ENCODE measurements around the gene CCR5.
"Not testable (repeated sequence)": the region's sequence is repeated elsewhere in the genome, so short reads cannot be mapped to it uniquely, and the experiment has no call there.

The CCR5 gene

GRCh38 chr3:46389306-46389705 lies 18.6 kb downstream of the CCR5 start:
- H3K27ac Mint-ChIP-seq: no peak overlapping the region
- peaks cover 14% of the 10 kb centered on the region for H3K4me1 Mint-ChIP-seq
- no peak for DNase-seq (ENCODE audit: low spot score in 2 of 2)
- no peaks in the 10 kb centered on the region for H3K9me3 Mint-ChIP-seq
- no peaks in the 10 kb centered on the region for H3K36me3 Mint-ChIP-seq
- ATAC-seq: no peak
- H3K4me3 Mint-ChIP-seq: no peak overlapping the region

- not testable (repeated sequence) for H3K27ac Mint-ChIP-seq; DNase-seq (ENCODE audit: low spot score in 2 of 2); H3K36me3 Mint-ChIP-seq; ATAC-seq; H3K4me3 Mint-ChIP-seq; H3K9me3 Mint-ChIP-seq
- peaks cover 21% of the 10 kb centered on the region for H3K4me1 Mint-ChIP-seq
Measured at GRCh38 chr3:46391526-46391925, 20.8 kb downstream of the CCR5 start.

GRCh38 chr3:46393011-46393410 lies 22.3 kb downstream of the CCR5 start:
- H3K4me3 Mint-ChIP-seq: no peak overlapping the region

GRCh38 chr3:46393554-46394434 lies 23.0 kb downstream of the CCR5 start:
- H3K4me1 Mint-ChIP-seq: peaks cover 26% of the 10 kb centered on the region
- no peaks in the 10 kb centered on the region for H3K9me3 Mint-ChIP-seq
- no peak overlapping the region for H3K27ac Mint-ChIP-seq
- H3K36me3 Mint-ChIP-seq: no peaks in the 10 kb centered on the region
- no peak for ATAC-seq
- no peak for DNase-seq (ENCODE audit: low spot score in 2 of 2)
- H3K4me3 Mint-ChIP-seq: no peak overlapping the region

More at GRCh38 chr3:46393011-46393410, 22.3 kb downstream of the CCR5 start:
- Mint-ChIP-seq H3K9me3 (no peaks in the 10 kb centered on the region), H3K27ac (no peak overlapping the region), H3K36me3 (no peaks in the 10 kb centered on the region), H3K4me1 (peaks cover 26% of the 10 kb centered on the region)
- ATAC-seq (no peak), DNase-seq (ENCODE audit: low spot score in 2 of 2) (no peak)

- Mint-ChIP-seq H3K4me3 (no peak overlapping the region), H3K4me1 (peaks cover 26% of the 10 kb centered on the region), H3K36me3 (no peaks in the 10 kb centered on the region), H3K9me3 (no peaks in the 10 kb centered on the region), H3K27ac (peak overlapping the region; percentile 3)
- no peak for DNase-seq (ENCODE audit: low spot score in 2 of 2)
- no peak for ATAC-seq
Measured at GRCh38 chr3:46395210-46395661, 24.5 kb downstream of the CCR5 start.

GRCh38 chr3:46395766-46396530 lies 25.2 kb downstream of the CCR5 start:
- no peak overlapping the region for H3K27ac Mint-ChIP-seq
- no peak overlapping the region for H3K4me3 Mint-ChIP-seq
- H3K36me3 Mint-ChIP-seq: no peaks in the 10 kb centered on the region
- H3K9me3 Mint-ChIP-seq: no peaks in the 10 kb centered on the region
- H3K4me1 Mint-ChIP-seq: peaks cover 26% of the 10 kb centered on the region
- DNase-seq (ENCODE audit: low spot score in 2 of 2) (no peak), ATAC-seq (peak; percentile 65)

GRCh38 chr3:46397111-46397510 lies 26.4 kb downstream of the CCR5 start:
- H3K27ac Mint-ChIP-seq: no peak overlapping the region

GRCh38 chr3:46398186-46398955 lies 27.6 kb downstream of the CCR5 start:
- no peak for ATAC-seq
- Mint-ChIP-seq H3K36me3 (no peaks in the 10 kb centered on the region), H3K4me3 (no peak overlapping the region), H3K9me3 (no peaks in the 10 kb centered on the region), H3K27ac (no peak overlapping the region), H3K4me1 (peaks cover 26% of the 10 kb centered on the region)
- DNase-seq (ENCODE audit: low spot score in 2 of 2): no peak

More at GRCh38 chr3:46397111-46397510, 26.4 kb downstream of the CCR5 start:
- DNase-seq (ENCODE audit: low spot score in 2 of 2): no peak
- Mint-ChIP-seq H3K4me1 (peaks cover 26% of the 10 kb centered on the region), H3K4me3 (no peak overlapping the region), H3K36me3 (no peaks in the 10 kb centered on the region), H3K9me3 (no peaks in the 10 kb centered on the region)
- ATAC-seq: no peak

- ATAC-seq: no peak
- Mint-ChIP-seq H3K4me3 (no peak overlapping the region), H3K4me1 (peaks cover 26% of the 10 kb centered on the region), H3K27ac (no peak overlapping the region), H3K36me3 (no peaks in the 10 kb centered on the region), H3K9me3 (no peaks in the 10 kb centered on the region)
- no peak for DNase-seq (ENCODE audit: low spot score in 2 of 2)
Measured at GRCh38 chr3:46399098-46399497, 28.4 kb downstream of the CCR5 start.

- no peak for DNase-seq (ENCODE audit: low spot score in 2 of 2)
- no peaks in the 10 kb centered on the region for H3K36me3 Mint-ChIP-seq
- H3K4me1 Mint-ChIP-seq: peaks cover 23% of the 10 kb centered on the region
- H3K27ac Mint-ChIP-seq: no peak overlapping the region
- no peak overlapping the region for H3K4me3 Mint-ChIP-seq
- H3K9me3 Mint-ChIP-seq: no peaks in the 10 kb centered on the region
- peak; percentile 51 for ATAC-seq
Measured at GRCh38 chr3:46399557-46399956, 28.8 kb downstream of the CCR5 start.

GRCh38 chr3:46400000-46400734 lies 29.4 kb downstream of the CCR5 start:
- ATAC-seq (peak; percentile 37), DNase-seq (ENCODE audit: low spot score in 2 of 2) (no peak)
- Mint-ChIP-seq H3K4me3 (no peak overlapping the region), H3K27ac (no peak overlapping the region), H3K4me1 (peaks cover 17% of the 10 kb centered on the region), H3K36me3 (no peaks in the 10 kb centered on the region), H3K9me3 (no peaks in the 10 kb centered on the region)

GRCh38 chr3:46400846-46401245 lies 30.1 kb downstream of the CCR5 start:
- Mint-ChIP-seq H3K27ac (no peak overlapping the region), H3K36me3 (no peaks in the 10 kb centered on the region), H3K9me3 (no peaks in the 10 kb centered on the region), H3K4me1 (peaks cover 13% of the 10 kb centered on the region), H3K4me3 (no peak overlapping the region)
- ATAC-seq (no peak), DNase-seq (ENCODE audit: low spot score in 2 of 2) (no peak)

- Mint-ChIP-seq H3K4me1 (peaks cover 10% of the 10 kb centered on the region), H3K9me3 (no peaks in the 10 kb centered on the region), H3K4me3 (no peak overlapping the region), H3K36me3 (no peaks in the 10 kb centered on the region), H3K27ac (no peak overlapping the region)
- DNase-seq (ENCODE audit: low spot score in 2 of 2): no peak
- ATAC-seq: no peak
Measured at GRCh38 chr3:46401579-46401978, 30.8 kb downstream of the CCR5 start.

- not testable (repeated sequence) for H3K27ac Mint-ChIP-seq; ATAC-seq; H3K9me3 Mint-ChIP-seq; H3K4me3 Mint-ChIP-seq; DNase-seq (ENCODE audit: low spot score in 2 of 2); H3K36me3 Mint-ChIP-seq
- H3K4me1 Mint-ChIP-seq: peaks cover 17% of the 10 kb centered on the region
Measured at GRCh38 chr3:46402902-46403301, 32.2 kb downstream of the CCR5 start.

Measured in stimulated activated effector memory CD8-positive, alpha-beta T cell treated with anti-CD3 and anti-CD28 coated beads, Interleukin-12 subunit alpha, Interleukin-12 subunit beta, amount 100 ng/mL, for 72 hours (primary cell).